Glutamatergic neuron (in vitro differentiated cells): ENCODE results near the gene TPPP. TPM values are rescaled to one million over a fixed set of nuclear protein-coding genes. Genes with fewer than 3 reads are reported as not detected.
A peak's percentile ranks its signal among the peaks of the same experiment; 100 is the strongest.

ENCODE experiments used
- DNase-seq: peaks from one replicate; pipeline ENCODE4 v3.0.0; 2022
- H3K27ac Mint-ChIP-seq: one replicate; pipeline ENCODE4 v1.8.0; 2020; ENCODE audit warnings: mild to moderate bottlenecking, mixed read lengths, inconsistent platforms; ENCODE audit not compliant: unreplicated experiment
- H3K27me3 Mint-ChIP-seq: one replicate; pipeline ENCODE4 v1.8.0; 2020; ENCODE audit warnings: mild to moderate bottlenecking, moderate library complexity, mixed read lengths, inconsistent platforms; ENCODE audit not compliant: unreplicated experiment
- H3K36me3 Mint-ChIP-seq: one replicate; pipeline ENCODE4 v1.8.0; 2020; ENCODE audit warnings: mild to moderate bottlenecking, mixed read lengths, inconsistent platforms; ENCODE audit not compliant: unreplicated experiment
- H3K4me1 Mint-ChIP-seq: one replicate; pipeline ENCODE4 v1.8.0; 2020; ENCODE audit warnings: mild to moderate bottlenecking, low read depth, mixed read lengths, inconsistent platforms; ENCODE audit not compliant: unreplicated experiment
- H3K4me3 Mint-ChIP-seq: one replicate; pipeline ENCODE4 v1.8.0; 2020; ENCODE audit warnings: mild to moderate bottlenecking, mixed read lengths, inconsistent platforms; ENCODE audit not compliant: unreplicated experiment
- H3K9me3 Mint-ChIP-seq: one replicate; pipeline ENCODE4 v1.8.0; 2020; ENCODE audit warnings: mild to moderate bottlenecking, moderate library complexity, mixed read lengths, inconsistent platforms; ENCODE audit not compliant: unreplicated experiment
- total RNA-seq: library from RNA; stranded (reverse); fragmentation: NEBNext Ultra II Directional; extraction: Animal tissue kit (Norgen Biotek cat#: 25700); gene quantifications from one replicate; pipeline ENCODE4 v1.2.1, GENCODE V29; 2021; ENCODE audit not compliant: unreplicated experiment
- TF ChIP-seq, protein P1 (sequence below): fragments of 200-600 bp; sonication (generic); IDR thresholded peaks from one replicate; pipeline ENCODE4 v1.5.0; 2021; ENCODE audit not compliant: partially characterized antibody, unreplicated experiment

The TPPP gene
- total RNA-seq, 1 donor from 2014 or later, result 44.5 TPM

GRCh38 chr5:662751-663435, 30.3 kb downstream of the TPPP start:
- peaks cover 28% of the 10 kb centered on the region for H3K36me3 Mint-ChIP-seq
- H3K4me1 Mint-ChIP-seq, result peaks cover 3% of the 10 kb centered on the region
- H3K27ac Mint-ChIP-seq, result no peak overlapping the region
- H3K9me3 Mint-ChIP-seq, result peaks cover 21% of the 10 kb centered on the region
- H3K27me3 Mint-ChIP-seq, result peaks cover 10% of the 10 kb centered on the region
- no peak for DNase-seq
- TF ChIP-seq, protein P1, sequence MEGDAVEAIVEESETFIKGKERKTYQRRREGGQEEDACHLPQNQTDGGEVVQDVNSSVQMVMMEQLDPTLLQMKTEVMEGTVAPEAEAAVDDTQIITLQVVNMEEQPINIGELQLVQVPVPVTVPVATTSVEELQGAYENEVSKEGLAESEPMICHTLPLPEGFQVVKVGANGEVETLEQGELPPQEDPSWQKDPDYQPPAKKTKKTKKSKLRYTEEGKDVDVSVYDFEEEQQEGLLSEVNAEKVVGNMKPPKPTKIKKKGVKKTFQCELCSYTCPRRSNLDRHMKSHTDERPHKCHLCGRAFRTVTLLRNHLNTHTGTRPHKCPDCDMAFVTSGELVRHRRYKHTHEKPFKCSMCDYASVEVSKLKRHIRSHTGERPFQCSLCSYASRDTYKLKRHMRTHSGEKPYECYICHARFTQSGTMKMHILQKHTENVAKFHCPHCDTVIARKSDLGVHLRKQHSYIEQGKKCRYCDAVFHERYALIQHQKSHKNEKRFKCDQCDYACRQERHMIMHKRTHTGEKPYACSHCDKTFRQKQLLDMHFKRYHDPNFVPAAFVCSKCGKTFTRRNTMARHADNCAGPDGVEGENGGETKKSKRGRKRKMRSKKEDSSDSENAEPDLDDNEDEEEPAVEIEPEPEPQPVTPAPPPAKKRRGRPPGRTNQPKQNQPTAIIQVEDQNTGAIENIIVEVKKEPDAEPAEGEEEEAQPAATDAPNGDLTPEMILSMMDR, result no peak
- no peak overlapping the region for H3K4me3 Mint-ChIP-seq

- H3K4me3 Mint-ChIP-seq, result no peak overlapping the region
- H3K36me3 Mint-ChIP-seq, result peaks cover 35% of the 10 kb centered on the region
- no peak overlapping the region for H3K27ac Mint-ChIP-seq
- TF ChIP-seq, protein P1, result no peak
- peaks cover 9% of the 10 kb centered on the region for H3K27me3 Mint-ChIP-seq
- peaks cover 21% of the 10 kb centered on the region for H3K9me3 Mint-ChIP-seq
- H3K4me1 Mint-ChIP-seq, result no peaks in the 10 kb centered on the region
- DNase-seq, result peak; percentile 12
Observed at GRCh38 chr5:661891-662750, 31.0 kb downstream of the TPPP start.

- H3K27me3 Mint-ChIP-seq, result peaks cover 9% of the 10 kb centered on the region
- TF ChIP-seq, protein P1, result no peak
- DNase-seq, result no peak
Observed at GRCh38 chr5:660491-661030, 32.6 kb downstream of the TPPP start.

GRCh38 chr5:659496-660263, 33.5 kb downstream of the TPPP start:
- Mint-ChIP-seq H3K36me3 (peaks cover 48% of the 10 kb centered on the region), H3K27ac (peak overlapping the region; percentile 44), H3K4me1 (no peaks in the 10 kb centered on the region), H3K9me3 (peaks cover 24% of the 10 kb centered on the region), H3K4me3 (no peak overlapping the region), H3K27me3 (peaks cover 9% of the 10 kb centered on the region)
- DNase-seq, result peak; percentile 16
- TF ChIP-seq, protein P1, result no peak

More at GRCh38 chr5:660491-661030, 32.6 kb downstream of the TPPP start:
- peaks cover 45% of the 10 kb centered on the region for H3K36me3 Mint-ChIP-seq
- peaks cover 23% of the 10 kb centered on the region for H3K9me3 Mint-ChIP-seq
- no peak overlapping the region for H3K27ac Mint-ChIP-seq
- H3K4me3 Mint-ChIP-seq, result no peak overlapping the region
- H3K4me1 Mint-ChIP-seq, result no peaks in the 10 kb centered on the region
